Karpas-422 (cell line): ENCODE data around the gene ZMYND19. TPM values are rescaled to one million over a fixed set of nuclear protein-coding genes. Genes with fewer than 3 reads are reported as not detected.
"Not testable (repeated sequence)": the region's sequence is repeated elsewhere in the genome, so short reads cannot be mapped to it uniquely, and the experiment has no call there.

Experiments used
- DNase-seq: peaks from one replicate; pipeline ENCODE4 v3.0.0-alpha.2; 2015
- H2AFZ ChIP-seq: fragments of 200-600 bp; sonication (generic); 2 replicates; pipeline ENCODE4 v1.6.1; 2014; ENCODE audit warnings: antibody characterized with exemption, low read length, mixed read lengths
- H3K27ac ChIP-seq: fragments of 200-600 bp; sonication (generic); 2 replicates; pipeline ENCODE4 v1.5.1; 2014; ENCODE audit warnings: mild to moderate bottlenecking, low read length, moderate library complexity
- H3K27me3 ChIP-seq: fragments of 200-600 bp; sonication (generic); 2 replicates; pipeline ENCODE4 v1.6.1; 2014; ENCODE audit warnings: low read length, mixed read lengths
- H3K36me3 ChIP-seq: fragments of 200-600 bp; sonication (generic); 2 replicates; pipeline ENCODE4 v1.6.1; 2014; ENCODE audit warnings: low read length, mixed read lengths; ENCODE audit not compliant: insufficient read depth
- H3K4me1 ChIP-seq: fragments of 200-600 bp; sonication (generic); 2 replicates; pipeline ENCODE4 v1.6.1; 2014; ENCODE audit warnings: mild to moderate bottlenecking, low read length, mixed read lengths
- H3K4me2 ChIP-seq: fragments of 200-600 bp; sonication (generic); 2 replicates; pipeline ENCODE4 v1.6.1; 2014; ENCODE audit warnings: low read length, low read depth, mild to moderate bottlenecking; ENCODE audit not compliant: poor library complexity, severe bottlenecking
- H3K4me3 ChIP-seq: fragments of 200-600 bp; sonication (generic); 2 replicates; pipeline ENCODE4 v1.5.1; 2014; ENCODE audit warnings: mild to moderate bottlenecking, antibody characterized with exemption, low read length, mixed read lengths
- H3K79me2 ChIP-seq: fragments of 200-600 bp; sonication (generic); 2 replicates; pipeline ENCODE4 v1.6.1; 2014; ENCODE audit warnings: mild to moderate bottlenecking, low read length, mixed read lengths
- H3K9ac ChIP-seq: fragments of 200-600 bp; sonication (generic); 2 replicates; pipeline ENCODE4 v1.6.0; 2014; ENCODE audit warnings: low read length
- H3K9me2 ChIP-seq: fragments of 200-600 bp; sonication (generic), shearing (Covaris generic); replicated peaks from 2 replicates; pipeline ENCODE4 v1.6.0; 2014; ENCODE audit warnings: mild to moderate bottlenecking, low read length, moderate library complexity; ENCODE audit not compliant: insufficient read depth
- H3K9me3 ChIP-seq: fragments of 300-700, 200-600 bp; sonication (generic); 2 replicates; pipeline ENCODE4 v1.6.1; 2014; ENCODE audit warnings: low read length, mixed read lengths
- H4K20me1 ChIP-seq: fragments of 200-600 bp; sonication (generic); 2 replicates; pipeline ENCODE4 v1.6.1; 2014; ENCODE audit warnings: mild to moderate bottlenecking, antibody characterized with exemption, low read length, low read depth; ENCODE audit not compliant: insufficient read depth
- total RNA-seq: library from RNA; depleted of rRNA; stranded (reverse); fragments of >200 nt; shearing (Covaris generic); gene quantifications from 2 replicates; pipeline ENCODE4 v1.2.3, GENCODE V29; 2014; ENCODE audit warnings: low replicate concordance

ZMYND19 gene
- total RNA-seq, 1 experiment from 2014 or later = 18.8 TPM

GRCh38 chr9:137569609-137570203 is 20.6 kb downstream of the ZMYND19 start:
- Histone ChIP-seq H4K20me1 (0 out of 2 replicates have a peak, but pooled peaks cover 2% of the 10 kb centered on the region), H3K27me3 (no peaks in the 10 kb centered on the region), H3K4me3 (no peak overlapping the region), H3K9ac (no peak overlapping the region), H2AFZ (no peak overlapping the region), H3K4me2 (no peak overlapping the region), H3K36me3 (peaks cover 24% of the 10 kb centered on the region), H3K9me2 (no peaks in the 10 kb centered on the region), H3K4me1 (no peaks in the 10 kb centered on the region), H3K9me3 (no peaks in the 10 kb centered on the region), H3K27ac (no peak overlapping the region), H3K79me2 (peaks cover 12% of the 10 kb centered on the region)
- DNase-seq = no peak

GRCh38 chr9:137568445-137568844 is 21.9 kb downstream of the ZMYND19 start:
- not testable (repeated sequence) for H3K27me3 ChIP-seq, H3K4me3 ChIP-seq, H4K20me1 ChIP-seq, H3K4me1 ChIP-seq, H3K9me2 ChIP-seq, H3K9me3 ChIP-seq, H3K4me2 ChIP-seq, H3K9ac ChIP-seq, H3K27ac ChIP-seq, H2AFZ ChIP-seq, DNase-seq
- Histone ChIP-seq H3K36me3 (peaks cover 26% of the 10 kb centered on the region), H3K79me2 (peaks cover 14% of the 10 kb centered on the region; the same call in 1 of the 2 replicates)

GRCh38 chr9:137564817-137565411 is 25.4 kb downstream of the ZMYND19 start:
- Histone ChIP-seq H3K4me3 (no peak overlapping the region), H3K79me2 (0 out of 2 replicates have a peak, but pooled peaks cover 10% of the 10 kb centered on the region), H3K4me2 (no peak overlapping the region), H3K9me2 (no peaks in the 10 kb centered on the region), H2AFZ (no peak overlapping the region), H3K36me3 (peaks cover 17% of the 10 kb centered on the region), H3K27me3 (no peaks in the 10 kb centered on the region), H3K4me1 (no peaks in the 10 kb centered on the region), H3K27ac (no peak overlapping the region), H3K9ac (no peak overlapping the region), H3K9me3 (no peaks in the 10 kb centered on the region), H4K20me1 (0 out of 2 replicates have a peak, but pooled peaks cover 5% of the 10 kb centered on the region)
- no peak for DNase-seq

- Histone ChIP-seq H3K79me2 (0 out of 2 replicates have a peak, but pooled peaks cover 10% of the 10 kb centered on the region), H3K4me3 (no peak overlapping the region), H4K20me1 (0 out of 2 replicates have a peak, but pooled peaks cover 5% of the 10 kb centered on the region), H3K4me2 (no peak overlapping the region), H3K27ac (no peak overlapping the region), H3K27me3 (no peaks in the 10 kb centered on the region), H3K9ac (no peak overlapping the region), H3K9me2 (no peaks in the 10 kb centered on the region), H3K36me3 (peaks cover 18% of the 10 kb centered on the region), H2AFZ (no peak overlapping the region), H3K9me3 (no peaks in the 10 kb centered on the region), H3K4me1 (no peaks in the 10 kb centered on the region)
- no peak for DNase-seq
These were observed 26.2 kb downstream of the ZMYND19 start for GRCh38 chr9:137564134-137564533.

- Histone ChIP-seq H3K9me3 (no peaks in the 10 kb centered on the region), H3K4me1 (no peaks in the 10 kb centered on the region), H3K9ac (no peak overlapping the region), H3K4me3 (no peak overlapping the region), H3K4me2 (no peak overlapping the region), H3K27ac (no peak overlapping the region), H3K79me2 (no peaks in the 10 kb centered on the region), H3K9me2 (no peaks in the 10 kb centered on the region), H3K27me3 (no peaks in the 10 kb centered on the region), H4K20me1 (no peaks in the 10 kb centered on the region), H2AFZ (no peak overlapping the region), H3K36me3 (peaks cover 14% of the 10 kb centered on the region)
- no peak for DNase-seq
These were observed 32.2 kb downstream of the ZMYND19 start for GRCh38 chr9:137558127-137558526.

GRCh38 chr9:137556069-137556838 is 34.1 kb downstream of the ZMYND19 start:
- Histone ChIP-seq H3K27ac (no peak overlapping the region), H3K4me1 (peaks cover 8% of the 10 kb centered on the region), H4K20me1 (no peaks in the 10 kb centered on the region), H2AFZ (no peak overlapping the region), H3K36me3 (peaks cover 10% of the 10 kb centered on the region), H3K27me3 (no peaks in the 10 kb centered on the region), H3K9ac (no peak overlapping the region), H3K4me2 (no peak overlapping the region), H3K9me3 (no peaks in the 10 kb centered on the region), H3K79me2 (peaks cover 10% of the 10 kb centered on the region), H3K4me3 (no peak overlapping the region), H3K9me2 (no peaks in the 10 kb centered on the region)
- DNase-seq = no peak

- Histone ChIP-seq H3K9me2 (no peaks in the 10 kb centered on the region), H3K9me3 (no peaks in the 10 kb centered on the region), H3K4me1 (peaks cover 11% of the 10 kb centered on the region), H2AFZ (no peak overlapping the region), H3K79me2 (peaks cover 10% of the 10 kb centered on the region), H3K9ac (no peak overlapping the region), H3K4me2 (no peak overlapping the region), H3K27ac (no peak overlapping the region), H4K20me1 (no peaks in the 10 kb centered on the region), H3K4me3 (no peak overlapping the region), H3K36me3 (peaks cover 10% of the 10 kb centered on the region), H3K27me3 (no peaks in the 10 kb centered on the region)
- DNase-seq = no peak
These were observed 35.1 kb downstream of the ZMYND19 start for GRCh38 chr9:137555179-137555578.

GRCh38 chr9:137554349-137554748 is 36.0 kb downstream of the ZMYND19 start:
- Histone ChIP-seq H3K36me3 (peaks cover 6% of the 10 kb centered on the region), H3K9ac (no peak overlapping the region), H3K4me2 (no peak overlapping the region), H4K20me1 (no peaks in the 10 kb centered on the region), H3K9me3 (no peaks in the 10 kb centered on the region), H3K27me3 (no peaks in the 10 kb centered on the region), H3K9me2 (no peaks in the 10 kb centered on the region), H3K4me3 (no peak overlapping the region), H3K4me1 (peaks cover 11% of the 10 kb centered on the region), H2AFZ (no peak overlapping the region), H3K79me2 (peaks cover 10% of the 10 kb centered on the region), H3K27ac (no peak overlapping the region)
- no peak for DNase-seq
